GM19099 (cell line): ENCODE measurements around the gene DCPS.

ENCODE experiments used
- POLR2A ChIP-seq: IDR thresholded peaks from 3 replicates; pipeline ENCODE4 v1.6.1; 2011; ENCODE audit warnings: low read depth; ENCODE audit not compliant: insufficient read length; ENCODE audit errors: extremely low read depth

Gene DCPS

DNA sequence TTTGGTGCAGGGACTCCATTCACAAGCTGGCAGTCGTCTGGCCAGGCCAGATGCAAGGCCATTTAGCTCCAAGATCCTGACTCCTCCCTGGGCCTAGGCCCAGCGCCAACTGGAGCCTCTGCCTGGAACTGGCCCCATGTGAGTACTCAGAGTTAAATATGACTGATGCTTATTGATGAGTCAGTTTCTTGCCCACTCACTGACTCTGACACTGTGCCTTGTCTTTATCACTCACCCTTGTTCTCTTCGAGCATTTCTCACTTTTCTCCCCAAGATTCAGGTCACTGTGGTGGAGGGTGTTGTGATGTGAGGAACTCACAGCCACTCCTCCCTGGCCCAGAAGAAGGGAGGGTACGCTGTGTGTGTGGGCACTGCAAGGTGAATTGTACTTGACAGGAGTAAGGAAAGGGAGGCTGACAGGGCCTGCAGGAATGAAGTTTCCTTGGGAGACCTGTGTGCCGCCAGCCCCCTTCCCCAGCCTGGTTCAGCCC lies 28.4 kb downstream of the DCPS start:
- TF ChIP-seq POLR2A: no peak

DNA sequence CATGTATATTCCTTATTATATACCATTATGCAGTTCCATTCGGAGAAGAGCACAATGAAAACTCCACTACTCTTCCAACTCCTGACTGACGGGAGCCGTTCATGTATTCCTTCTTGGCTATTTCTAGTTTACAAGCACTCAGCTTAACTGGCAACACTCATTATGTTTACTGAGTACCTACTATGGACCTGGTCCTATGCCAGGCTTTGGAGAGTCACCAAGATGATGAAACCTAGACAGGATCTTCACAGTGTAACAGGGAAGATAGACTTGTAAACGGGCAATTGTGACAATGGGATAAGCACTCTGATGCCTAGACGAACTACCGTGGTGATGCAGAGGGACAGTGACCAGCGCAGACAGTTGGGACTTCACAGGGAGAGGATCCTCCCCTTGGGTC lies 29.3 kb downstream of the DCPS start:
- no peak for TF ChIP-seq POLR2A

DNA sequence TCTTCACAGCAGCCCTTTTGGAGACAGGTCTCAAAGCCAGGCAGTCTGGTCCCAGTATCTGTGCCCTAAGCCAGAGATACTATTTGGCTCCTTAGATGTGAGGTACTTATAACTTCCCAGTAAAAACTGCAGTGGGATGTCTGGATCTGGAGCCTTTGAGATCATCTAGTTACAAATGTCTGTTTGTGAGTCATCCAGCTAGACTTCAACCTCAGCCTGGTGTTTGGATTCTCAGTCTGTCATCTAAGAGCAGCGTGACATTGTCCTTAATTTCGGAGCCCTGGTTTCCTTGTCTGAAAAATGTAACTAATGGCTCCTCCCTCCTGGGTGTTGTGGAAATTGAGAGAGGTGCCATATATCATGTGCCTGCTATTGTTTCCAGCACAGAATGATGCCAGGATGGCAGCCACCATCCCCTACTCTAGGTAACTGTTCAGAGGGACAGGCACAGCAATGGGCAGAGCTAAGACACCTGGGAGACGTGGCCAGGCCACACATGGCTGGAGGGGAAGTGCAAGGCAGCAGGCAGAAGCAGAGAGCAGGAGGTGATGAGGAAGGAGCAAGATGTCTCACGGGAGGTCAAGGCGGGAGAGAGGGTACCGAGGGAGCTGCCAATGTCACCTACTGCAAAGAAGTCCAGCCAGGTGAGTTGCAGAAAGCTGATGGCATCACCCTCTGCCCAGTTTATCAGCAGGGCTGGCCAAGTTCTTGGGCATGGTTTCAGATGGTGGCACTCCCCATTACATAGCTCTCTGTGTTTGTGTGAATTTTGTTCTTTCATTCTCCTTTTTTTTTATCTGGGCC lies 31.0 kb downstream of the DCPS start:
- TF ChIP-seq POLR2A: no peak

DNA sequence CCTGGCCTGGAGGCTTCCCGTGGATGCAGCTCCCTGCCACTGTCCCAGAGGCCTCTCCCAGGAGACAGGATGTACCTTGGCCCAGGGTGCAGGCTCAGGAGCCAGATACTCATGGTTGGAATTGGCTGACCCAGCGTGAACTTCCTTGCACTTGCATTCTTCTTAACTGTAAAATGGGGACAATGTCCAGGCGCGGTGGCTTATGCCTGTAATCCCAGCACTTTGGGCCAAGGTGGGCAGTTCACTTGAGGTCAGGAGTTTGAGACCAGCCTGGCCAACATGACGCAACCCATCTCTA lies 31.6 kb downstream of the DCPS start:
- no peak for TF ChIP-seq POLR2A

DNA sequence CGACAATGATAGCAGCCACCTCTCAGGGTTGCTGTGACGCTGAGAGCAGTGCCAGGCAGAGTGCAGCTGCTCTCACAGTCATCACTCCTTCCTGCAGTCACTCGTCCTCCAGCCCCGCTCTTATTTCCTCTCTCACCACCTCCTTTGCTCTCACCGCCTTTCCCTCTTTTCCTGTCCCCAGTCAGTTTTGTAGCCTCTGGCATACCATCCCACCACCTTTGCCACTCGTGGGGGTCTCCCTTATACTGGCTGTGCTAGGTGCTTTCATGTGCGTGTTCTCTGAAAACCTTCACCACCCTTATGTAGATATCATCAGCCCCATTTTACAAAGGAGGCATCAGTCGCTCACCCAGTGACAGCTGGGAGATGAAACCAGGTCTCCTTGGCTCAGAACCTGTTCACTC lies 32.3 kb downstream of the DCPS start:
- no peak for TF ChIP-seq POLR2A

DNA sequence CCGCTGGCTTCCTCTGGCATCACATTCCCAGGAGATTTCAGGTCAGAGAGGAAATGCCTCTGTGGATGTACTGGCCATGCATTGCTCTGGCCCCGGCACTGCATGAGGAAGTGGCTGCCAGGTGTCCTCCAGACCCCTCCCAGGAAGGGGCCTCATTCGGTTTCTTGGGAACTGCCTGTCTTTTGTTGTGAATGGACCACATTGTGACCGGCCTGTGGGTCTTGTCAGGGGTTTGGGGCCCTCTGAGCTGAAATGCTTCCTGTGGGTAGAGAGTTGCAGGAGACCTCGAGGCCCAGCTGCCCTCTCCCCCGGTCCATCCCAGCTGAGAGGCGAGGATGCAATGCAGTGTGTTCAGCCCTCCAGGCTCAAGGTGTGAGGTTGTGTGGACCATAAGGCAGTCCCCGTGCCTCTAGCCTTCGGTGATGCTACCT lies 32.8 kb downstream of the DCPS start:
- no peak for TF ChIP-seq POLR2A

DNA sequence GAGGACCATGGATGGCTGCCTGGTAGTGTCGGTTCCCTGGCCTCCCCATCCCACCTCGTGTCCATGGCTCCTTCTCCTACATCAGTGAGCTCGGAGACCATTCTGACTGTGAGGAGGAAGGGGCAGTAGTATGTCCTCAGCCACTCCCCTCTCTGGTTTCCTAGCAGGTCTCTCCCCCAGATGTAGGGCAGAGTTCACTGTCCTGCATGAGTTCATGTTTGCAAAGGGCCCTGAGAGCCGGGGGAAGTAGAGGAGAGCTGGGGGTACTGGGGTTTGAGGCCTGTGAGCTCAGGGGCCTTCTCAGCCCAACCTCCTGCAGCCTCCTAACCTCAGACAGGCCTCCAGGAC lies 33.2 kb downstream of the DCPS start:
- TF ChIP-seq POLR2A: no peak

DNA sequence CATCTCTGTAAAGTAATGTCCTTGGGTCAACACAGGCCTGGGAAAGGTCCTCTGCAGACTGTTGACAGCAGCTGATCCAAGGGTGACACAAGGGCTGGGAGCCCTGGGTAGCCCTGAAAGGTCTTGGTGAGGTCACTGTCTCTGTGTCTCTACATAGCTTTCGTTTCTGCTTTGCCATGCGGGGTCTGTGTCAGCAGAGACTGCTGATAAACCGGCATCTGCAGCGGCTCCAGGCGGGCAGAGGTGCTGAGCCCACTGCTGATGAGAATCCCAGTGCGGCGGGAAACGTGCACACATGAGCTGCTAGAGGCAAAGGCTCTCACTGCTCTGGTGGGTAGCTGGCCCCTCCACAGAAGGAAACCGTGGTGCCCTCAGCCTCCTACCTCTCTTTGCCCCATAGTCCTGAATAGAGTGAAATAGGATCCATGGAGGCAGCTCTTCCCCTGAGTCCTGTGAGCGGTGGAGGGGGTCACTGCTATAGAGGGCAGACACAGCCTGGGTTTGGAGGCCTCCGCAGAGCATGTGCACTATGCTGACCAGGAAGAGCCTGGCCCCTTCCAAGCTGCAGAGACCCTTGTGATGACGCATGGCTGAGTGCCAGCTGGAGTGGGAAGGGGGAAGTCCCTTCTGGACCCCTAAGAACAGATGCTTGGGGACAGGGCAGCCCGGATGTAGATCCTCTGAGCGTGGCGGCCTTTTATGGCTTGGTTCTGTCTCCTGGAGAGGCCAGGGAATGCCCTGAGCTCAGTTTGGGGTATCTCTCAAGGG lies 33.8 kb downstream of the DCPS start:
- TF ChIP-seq POLR2A: no peak

DNA sequence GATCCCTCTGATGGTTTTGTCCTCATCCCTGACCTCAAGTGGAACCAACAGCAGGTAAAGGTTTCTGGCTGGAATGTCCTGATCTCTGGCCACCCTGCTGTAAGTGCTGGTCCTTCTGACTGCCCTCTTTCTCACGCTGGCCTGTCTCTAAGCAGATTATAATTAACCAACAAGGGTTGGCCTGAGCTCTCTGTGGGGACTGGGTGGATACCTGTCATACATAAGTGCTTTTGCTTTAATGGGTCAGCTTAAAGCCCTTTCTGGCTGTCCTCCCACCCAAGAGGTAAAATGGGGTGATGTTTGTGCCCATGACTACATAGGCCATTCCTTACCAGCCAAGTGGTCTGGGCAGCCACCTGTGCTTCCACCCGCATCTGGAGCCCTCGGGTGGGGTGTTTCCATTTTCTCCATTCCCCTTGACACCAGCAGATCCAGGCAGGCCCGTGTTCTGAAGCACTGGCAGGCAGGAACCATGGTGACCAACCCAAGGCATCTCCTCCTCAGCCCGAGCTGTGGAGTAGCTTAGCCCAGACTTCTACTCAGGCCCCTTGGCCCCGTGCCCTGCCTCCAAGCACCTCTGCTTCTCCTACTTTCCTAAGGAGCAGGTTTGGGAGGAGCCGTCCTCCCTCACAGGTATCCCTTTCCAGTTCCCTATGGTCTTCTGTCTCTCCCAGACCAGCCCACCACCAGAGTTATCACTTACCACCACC lies 34.6 kb downstream of the DCPS start:
- TF ChIP-seq POLR2A: no peak

DNA sequence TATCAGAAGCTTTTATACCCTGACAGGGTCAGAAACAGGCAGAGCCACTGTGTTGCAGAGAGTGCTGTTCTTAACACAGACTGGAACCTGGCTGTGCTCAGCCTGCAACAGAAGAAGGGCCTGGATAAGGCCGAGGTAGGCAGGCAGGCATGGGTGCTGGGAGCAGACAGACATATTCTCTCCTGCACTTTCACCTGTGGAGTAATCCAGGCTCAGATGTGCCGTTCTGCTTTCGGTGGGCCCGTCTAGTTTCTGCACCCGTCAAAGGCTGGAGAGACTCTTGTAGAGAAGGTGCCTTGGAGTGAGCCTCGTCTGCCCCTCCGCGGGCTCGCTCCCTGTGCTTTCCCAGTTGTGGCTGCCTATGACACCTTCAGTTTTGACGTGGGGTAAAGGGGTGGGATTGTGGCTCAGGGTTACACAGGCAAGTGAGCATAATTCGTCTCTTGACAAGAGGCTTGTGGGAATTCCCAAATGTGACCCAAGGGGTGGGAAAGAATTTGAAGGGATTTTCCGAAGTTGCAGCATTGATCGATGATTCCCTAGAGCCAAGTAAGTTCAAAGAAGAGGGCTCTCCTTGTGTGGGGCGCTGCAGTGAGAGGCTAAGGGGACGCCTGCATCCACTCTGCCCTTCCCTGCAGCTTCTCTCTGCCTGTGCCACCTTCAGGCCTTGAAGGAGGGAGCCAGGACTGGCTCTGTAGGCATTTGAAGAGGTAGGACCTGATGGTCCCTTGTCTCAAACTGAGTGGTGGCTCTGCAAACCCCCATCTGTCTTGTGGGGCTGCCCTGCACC lies 35.4 kb downstream of the DCPS start:
- no peak for TF ChIP-seq POLR2A

DNA sequence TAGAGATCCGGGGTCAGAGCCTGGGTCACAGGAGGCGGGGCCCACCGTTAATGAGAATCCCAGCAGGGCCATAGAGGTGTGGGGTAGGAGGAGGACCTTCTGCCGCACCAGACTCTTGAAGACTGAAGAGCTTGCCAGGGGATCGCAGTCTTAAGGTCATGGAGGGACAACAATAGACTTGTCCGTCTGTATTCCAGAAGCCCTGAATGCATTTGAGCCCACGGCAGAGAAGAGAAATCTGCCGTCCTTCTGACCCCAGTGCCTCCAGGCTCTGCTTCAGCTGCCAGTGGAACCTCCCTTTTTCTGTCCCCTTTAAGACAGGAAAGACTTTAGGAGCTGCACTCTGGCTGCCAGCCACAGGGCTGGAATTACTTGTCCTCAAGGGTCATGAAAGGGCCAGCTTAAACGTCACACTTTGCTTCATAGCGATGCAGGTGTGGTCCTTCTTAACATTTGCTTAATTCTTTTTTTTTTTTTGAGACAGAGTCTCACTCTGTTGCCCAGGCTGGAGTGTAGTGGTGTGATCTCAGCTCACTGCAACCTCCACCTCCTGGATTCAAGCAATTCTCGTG lies 36.1 kb downstream of the DCPS start:
- no peak for TF ChIP-seq POLR2A

DNA sequence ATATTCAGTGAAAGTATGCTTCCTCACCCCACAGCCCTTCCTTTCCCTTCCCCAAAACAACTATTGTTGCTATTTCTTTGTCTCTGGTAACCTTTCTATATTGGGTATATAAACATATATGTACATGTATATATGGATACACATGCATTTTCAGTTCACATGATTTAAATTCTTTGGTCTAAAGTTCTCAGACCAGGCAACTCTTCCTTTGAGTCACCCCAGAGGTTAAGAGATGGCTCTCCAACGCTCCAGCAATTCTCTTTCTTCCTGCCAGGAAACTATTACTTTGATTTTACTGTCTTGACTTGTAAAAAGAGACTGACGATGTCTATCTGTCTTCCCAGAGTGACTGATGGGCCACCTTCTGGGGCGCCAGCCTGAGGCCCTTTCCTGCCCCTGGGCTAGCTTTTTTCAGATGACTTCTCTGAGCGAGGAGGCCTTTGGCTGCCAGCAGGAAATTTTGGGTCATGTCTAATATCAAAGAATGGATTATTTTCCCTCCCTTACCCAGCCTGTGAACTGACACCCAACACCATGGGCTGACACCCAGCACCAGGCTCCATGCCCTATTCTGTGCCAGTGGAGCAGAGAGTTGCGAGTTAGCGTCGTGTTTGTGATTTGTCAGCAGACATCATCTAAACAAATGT lies 37.2 kb downstream of the DCPS start:
- no peak for TF ChIP-seq POLR2A

DNA sequence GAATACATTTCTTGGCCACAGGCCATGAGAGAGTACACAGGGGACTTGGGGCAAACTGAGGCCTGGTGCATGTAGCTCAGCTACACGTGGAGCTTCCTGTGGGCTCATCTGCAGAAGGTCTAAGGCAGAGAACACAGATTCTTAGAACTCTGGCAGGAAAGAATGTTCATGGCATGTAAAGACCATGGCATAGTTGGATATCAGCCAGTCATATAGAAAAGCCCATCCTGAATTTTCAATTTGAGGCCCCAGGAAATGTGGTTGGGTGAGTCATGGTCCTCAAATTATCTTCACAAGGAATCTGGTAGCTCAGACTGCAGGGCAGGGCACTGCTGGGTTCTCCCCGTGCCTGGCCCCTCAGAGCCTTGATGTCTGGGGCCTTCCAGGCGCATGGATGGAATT lies 37.9 kb downstream of the DCPS start:
- no peak for TF ChIP-seq POLR2A

DNA sequence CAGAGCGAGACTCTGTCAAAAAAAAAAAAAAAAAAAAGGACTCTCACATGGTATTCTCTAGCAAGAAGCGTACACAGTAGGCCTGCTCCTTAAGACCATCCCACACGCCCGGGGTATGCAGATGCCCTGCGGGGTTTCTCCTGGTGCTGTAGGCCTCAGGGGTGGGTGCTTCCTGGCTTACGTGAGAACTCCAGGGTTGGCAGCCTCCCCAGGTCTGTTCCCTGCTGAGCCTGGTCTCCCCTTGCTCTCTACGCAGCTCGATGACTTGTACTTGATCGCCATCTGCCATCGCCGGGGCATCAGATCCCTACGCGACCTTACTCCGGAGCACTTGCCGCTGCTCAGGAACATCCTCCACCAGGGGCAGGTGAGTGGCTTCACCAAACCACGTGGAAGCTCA lies 39.2 kb downstream of the DCPS start:
- no peak for TF ChIP-seq POLR2A
